Stimulated activated CD4-positive, alpha-beta T cell treated with anti-CD3 and anti-CD28 coated beads, Interleukin-2, amount 100 ng/mL, for 24 hours (primary cell): ENCODE data around the gene RCSD1.
A peak's percentile ranks its signal among the peaks of the same experiment; 100 is the strongest.
"Not testable (repeated sequence)": the region's sequence is repeated elsewhere in the genome, so short reads cannot be mapped to it uniquely, and the experiment has no call there.

Source experiments
- DNase-seq, 2 donors: peaks; one replicate each; pipeline ENCODE4 v3.0.0-alpha.2; 2020

Gene RCSD1

DNA sequence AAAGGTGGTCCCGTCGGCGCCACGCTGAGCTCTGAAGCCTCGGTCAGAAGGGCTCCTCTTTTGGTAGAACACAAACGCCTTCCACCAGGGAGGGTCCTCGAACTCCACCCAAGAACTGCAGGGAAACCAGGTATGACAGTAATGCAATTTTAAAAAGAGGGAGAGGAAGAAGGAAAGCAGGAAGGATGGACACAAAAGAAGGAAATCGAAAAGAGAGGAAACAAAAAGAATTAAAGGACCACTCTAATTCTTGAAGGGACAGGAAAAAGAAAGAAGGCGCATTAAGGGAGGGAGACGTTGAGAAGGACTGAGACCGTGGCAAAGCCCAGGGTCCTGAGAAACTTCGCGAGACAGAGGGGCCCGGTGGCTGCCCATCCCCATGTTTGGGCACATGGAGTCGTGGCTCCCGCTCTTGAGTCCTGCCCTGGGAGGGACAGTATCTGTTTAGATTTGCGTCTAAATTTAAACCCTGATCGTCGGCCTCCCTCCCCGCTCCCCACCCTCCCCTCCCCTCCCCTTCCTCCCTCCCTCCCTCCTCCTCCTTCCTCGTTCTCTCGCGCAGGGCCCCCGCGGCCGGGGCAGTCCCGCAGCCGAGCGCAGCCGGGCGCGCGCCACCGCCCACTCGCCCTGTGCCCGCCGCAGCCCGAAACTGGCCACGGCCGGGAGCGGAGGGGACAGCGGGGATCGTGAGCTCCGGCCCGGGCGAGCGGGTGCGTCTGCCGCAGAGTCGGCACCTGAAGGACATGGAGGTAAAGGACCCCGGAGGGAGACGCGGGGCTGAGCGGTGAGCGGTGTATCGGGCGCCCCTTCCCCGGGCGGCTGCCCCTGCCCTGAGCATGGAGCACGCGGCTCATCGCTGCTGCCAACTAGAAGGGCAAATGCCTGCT, at the start of gene RCSD1:
Gene RCSD1 (plus strand): TSS at position 552 of the 887 bp plus-strand sequence. CDS start 192 bp downstream, at position 744.
- peak; percentile 70 to 78 for DNase-seq

- DNase-seq, result no peak
Observed at GRCh38 chr1:167582064-167582463, 48.0 kb upstream of the RCSD1 start.

DNA sequence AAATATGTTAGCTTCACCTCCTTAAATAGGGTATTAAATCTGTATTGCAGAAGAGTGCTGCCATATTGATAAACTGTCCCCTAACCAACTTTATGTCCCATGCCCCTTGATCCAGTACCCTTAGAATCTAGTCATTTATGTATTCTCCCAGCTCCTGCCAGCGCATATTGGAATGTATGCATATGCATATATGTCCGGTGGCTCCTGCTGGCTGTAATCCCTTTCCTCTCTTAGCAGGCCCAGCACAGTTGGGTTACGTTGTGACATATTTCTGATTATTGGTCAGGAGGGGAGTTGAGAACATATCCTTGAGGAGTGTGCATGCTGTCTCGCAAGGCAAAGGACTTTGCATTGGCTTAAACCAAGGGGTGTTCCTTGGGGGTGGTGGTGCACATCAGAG, 47.3 kb upstream of the RCSD1 start:
- no peak for DNase-seq

- no peak for DNase-seq
Observed at GRCh38 chr1:167584581-167584980, 45.5 kb upstream of the RCSD1 start.

- no peak for DNase-seq
Observed at GRCh38 chr1:167587342-167587741, 42.7 kb upstream of the RCSD1 start.

- DNase-seq, result no peak
Observed at GRCh38 chr1:167587872-167588271, 42.2 kb upstream of the RCSD1 start.

DNA sequence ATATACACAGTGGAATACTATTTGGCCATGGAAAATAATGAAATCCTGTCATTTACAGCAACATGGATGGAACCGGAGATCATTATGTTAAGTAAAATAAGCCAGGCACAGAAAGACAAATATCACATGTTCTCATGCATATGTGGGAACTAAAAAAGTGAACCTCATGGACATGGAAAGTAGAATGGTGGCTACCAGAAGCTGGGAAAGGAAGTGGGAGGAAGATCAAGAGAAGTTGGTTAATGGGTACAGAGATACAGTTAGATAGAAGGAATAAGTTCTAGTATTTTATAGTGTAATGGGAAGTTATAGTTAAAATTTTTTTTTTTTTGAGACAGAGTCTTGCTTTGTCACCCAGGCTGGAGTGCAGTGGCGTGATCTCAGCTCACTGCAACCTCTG, 41.7 kb upstream of the RCSD1 start:
- DNase-seq, result no peak

- no peak for DNase-seq
Observed at GRCh38 chr1:167592475-167592874, 37.6 kb upstream of the RCSD1 start.

- DNase-seq, result no peak
Observed at GRCh38 chr1:167593860-167594259, 36.2 kb upstream of the RCSD1 start.

DNA sequence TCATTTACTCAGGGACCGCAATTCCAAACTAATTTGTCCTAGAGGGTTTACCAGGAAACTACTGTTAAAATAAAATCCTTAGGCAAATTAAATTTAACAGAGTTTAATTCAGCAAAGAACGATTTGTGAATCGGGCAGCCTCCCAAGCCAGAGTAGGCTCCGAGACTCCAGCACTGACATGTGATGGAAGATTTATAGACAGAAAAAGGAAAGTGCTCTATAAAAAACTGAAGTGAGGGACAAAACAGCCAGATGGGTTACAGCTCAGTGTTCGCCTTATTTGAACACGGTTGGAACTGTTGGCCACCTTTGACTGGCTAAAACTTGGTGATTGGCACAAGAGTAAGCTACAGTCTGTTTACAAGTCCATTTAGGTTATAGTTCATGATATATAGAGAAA, 35.2 kb upstream of the RCSD1 start:
- DNase-seq, result no peak

- peak; percentile 11 to 26 for DNase-seq
Observed at GRCh38 chr1:167599957-167600581, 30.0 kb upstream of the RCSD1 start.

GRCh38 chr1:167601442-167602383, 28.3 kb upstream of the RCSD1 start:
- peak in 1 of 2 donors; percentile 16 for DNase-seq

- DNase-seq, result peak in 1 of 2 donors; percentile 17
Observed at GRCh38 chr1:167602840-167603239, 27.2 kb upstream of the RCSD1 start.

GRCh38 chr1:167605576-167605975, 24.5 kb upstream of the RCSD1 start:
- no peak for DNase-seq

DNA sequence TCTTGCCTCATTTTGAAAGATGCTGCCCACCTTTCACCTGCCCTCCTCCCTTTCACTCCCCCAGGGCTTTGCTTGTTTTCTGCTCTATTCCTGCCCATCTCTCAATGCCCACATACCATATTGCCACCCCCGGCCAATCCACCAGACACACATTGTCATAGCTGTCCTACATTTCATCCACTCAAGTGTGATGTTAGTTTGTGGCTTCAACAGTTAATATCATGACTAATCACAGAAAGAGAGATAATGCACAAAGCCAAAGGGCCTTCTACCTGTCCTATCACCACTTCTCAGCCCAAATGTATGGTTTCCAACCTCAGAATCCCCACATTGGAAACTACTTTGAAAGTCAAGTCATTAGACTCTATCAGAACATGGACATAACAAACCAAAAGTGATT, 18.0 kb upstream of the RCSD1 start:
- DNase-seq, result no peak

DNA sequence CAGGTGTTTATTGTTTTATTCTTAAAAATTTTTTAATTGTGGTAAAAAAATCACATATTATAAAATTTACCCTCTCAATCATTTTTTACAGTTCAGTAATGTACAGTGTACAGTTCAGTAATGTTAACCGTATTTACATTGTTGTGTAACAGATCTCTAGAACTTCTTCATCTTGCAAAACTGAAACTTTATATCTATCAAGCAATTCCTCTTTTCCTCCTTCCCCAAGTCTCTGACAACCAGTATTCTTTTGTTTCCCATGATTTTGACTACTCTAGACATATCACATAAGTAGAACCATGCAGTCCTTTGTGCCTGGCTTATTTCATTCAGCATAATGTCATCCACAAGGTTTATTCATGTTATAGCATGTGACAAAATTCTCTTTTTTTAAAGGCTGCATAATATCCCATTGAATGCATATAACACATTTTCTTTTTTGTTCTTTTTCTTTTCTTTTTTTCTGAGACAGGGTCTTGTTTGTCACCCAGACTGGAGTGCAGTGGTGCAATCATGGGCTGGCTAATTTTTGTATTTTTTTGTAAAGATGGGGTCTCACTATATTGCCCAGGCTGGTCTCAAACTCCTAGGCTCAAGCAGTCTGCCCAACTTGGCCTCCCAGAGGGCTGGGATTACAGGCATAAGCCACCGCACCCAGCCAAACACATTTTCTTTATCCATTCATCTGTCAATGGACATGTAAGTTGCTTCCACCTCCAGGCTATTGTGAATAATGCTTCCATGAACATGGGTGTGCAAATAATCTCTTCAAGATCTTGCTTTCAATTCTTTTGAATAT, 17.2 kb upstream of the RCSD1 start:
- no peak for DNase-seq

DNA sequence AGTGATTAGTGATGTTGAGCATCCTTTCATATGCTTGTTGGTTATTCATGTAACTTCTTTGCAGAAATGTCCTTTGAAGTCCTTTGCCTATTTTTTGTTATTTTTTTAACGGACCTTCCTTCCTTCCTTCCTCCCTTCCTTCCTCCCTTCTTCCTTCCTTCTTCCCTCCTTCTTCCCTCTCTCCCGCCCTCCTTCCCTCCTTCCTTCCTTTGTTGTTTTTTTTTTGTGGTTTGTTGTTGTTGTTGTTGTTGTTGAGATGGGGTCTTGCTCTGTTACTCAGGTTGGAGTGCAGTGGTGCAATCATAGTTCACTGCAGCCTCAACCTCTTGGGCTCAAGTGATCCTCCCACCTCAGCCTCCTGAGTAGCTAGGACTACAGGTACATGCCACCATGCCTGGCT, 16.0 kb upstream of the RCSD1 start:
- not testable (repeated sequence) for DNase-seq

DNA sequence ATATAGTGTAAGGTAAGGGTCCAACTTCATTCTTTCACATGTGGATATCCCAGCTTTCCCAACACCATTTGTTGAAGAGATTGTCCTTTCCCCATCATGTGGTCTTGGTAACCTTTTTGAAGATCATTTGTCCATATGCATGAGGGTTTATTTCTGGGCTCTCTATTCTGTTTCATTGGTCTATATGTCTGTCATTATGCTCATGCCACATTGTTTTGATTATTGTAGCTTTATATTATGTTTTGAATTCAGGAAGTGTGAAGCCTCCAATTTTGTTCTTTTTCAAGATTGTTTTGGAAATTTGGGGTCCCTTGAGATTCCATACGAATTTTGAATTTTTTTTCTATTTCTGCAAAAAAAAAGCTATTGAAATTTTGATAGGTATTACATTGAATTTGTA, 15.2 kb upstream of the RCSD1 start:
- no peak for DNase-seq

- DNase-seq, result no peak
Observed at GRCh38 chr1:167616521-167616920, 13.5 kb upstream of the RCSD1 start.

DNA sequence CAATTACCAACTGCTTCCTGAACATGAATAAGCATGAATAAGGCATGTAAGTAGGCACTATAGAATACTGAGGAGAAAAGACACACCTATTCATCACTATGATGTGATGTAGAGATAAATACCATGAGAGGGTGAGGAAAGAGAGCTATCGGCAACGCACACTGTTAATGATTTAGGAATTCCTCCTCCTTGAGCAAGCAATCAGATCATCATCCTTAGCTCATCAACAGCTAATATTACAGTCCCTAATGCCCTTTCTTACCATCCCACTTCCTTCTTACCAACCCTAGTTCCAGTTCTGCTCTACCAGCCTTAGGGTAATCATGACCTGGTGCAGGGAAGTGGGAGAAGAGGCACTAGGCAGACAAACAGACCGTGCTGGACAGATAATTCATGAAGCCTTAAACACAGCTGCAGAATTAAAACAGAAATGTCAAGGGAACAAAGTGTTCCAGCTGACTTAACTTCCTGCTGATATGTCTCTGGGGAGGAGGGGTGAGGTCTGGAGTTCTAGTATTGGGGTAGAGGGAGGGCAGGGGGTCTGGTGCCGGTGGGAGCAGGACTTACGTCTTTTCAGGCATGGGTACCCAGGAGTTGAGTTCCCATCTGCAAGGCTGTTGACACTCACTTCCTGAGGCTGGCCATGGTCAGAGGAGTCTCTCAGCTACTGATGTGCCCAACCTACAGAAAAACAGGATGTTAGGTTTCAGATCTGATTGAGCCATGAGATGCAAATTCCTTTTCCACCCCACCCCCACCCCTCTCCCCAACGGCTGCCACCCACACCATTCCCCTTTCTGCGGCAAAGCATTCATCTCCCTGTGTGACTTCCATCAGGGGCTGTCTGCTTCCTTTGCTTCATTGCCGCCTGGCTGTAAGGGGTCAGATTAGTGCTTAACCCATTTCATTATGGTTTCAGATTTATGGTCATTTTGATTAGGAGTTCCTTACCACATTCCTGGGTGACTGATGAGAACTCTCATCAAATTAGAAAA, 12.6 kb upstream of the RCSD1 start:
- no peak for DNase-seq

GRCh38 chr1:167618366-167618765, 11.7 kb upstream of the RCSD1 start:
- DNase-seq, result peak in 1 of 2 donors; percentile 17
